Measurements from ENCODE around the gene TAF4. TPM values are rescaled to one million over a fixed set of nuclear protein-coding genes. Genes with fewer than 3 reads are reported as not detected.
"Not testable (repeated sequence)": the region's sequence is repeated elsewhere in the genome, so short reads cannot be mapped to it uniquely, and the experiment has no call there.

The TAF4 gene
- total RNA-seq, 1 donor from 2014 or later = 6.5 TPM

GRCh38 chr20:61972636-61973508 is 92.8 kb downstream of the TAF4 start:
- DNase-seq (ENCODE audit: low spot score in 2 of 2) (no peak), FAIRE-seq (no peak)

- DNase-seq (ENCODE audit: low spot score in 2 of 2); FAIRE-seq: not testable (repeated sequence)
Observed at GRCh38 chr20:61971595-61971994, 94.1 kb downstream of the TAF4 start.

GRCh38 chr20:61970357-61970756 is 95.3 kb downstream of the TAF4 start:
- FAIRE-seq = no peak
- no peak for DNase-seq (ENCODE audit: low spot score in 2 of 2)

DNA sequence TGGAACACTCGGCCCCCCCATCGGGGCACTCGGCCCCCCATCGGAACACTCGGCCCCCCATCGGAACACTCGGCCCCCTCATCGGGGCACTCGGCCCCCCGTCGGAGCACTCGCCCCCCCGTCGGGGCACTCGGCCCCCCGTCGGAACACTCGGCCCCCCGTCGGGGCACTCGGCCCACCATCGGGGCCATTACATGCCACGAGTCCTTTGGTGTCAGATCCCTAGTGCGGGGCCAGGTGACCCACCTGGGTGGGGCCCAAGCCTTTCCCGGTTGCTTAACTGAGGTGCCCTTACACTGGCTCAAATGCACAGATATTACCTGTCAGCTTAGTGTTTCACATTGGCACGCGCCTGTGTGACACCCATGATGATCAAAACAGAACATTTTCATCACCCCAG is 95.9 kb downstream of the TAF4 start:
- DNase-seq (ENCODE audit: low spot score in 2 of 2) (no peak), FAIRE-seq (no peak)

DNA sequence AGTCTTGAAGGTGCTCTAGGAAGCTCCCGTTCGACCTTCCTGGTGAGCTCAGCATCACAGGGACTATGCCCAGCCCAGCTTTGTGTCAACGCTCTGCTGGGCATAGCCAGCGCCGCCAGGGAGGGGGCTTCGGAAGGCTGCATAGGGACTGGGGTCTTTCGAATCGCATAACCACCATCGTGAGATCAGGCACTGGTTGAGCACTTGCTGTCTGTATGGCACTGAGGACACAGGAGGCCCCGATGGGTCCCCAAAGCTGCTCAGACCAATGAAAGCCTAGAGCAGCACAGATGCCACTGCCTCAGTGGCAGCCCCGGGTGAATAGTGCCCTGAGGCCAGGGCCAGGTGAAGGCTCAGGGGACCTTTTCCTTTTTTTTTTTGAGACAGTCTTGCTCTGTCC is 96.7 kb downstream of the TAF4 start:
- FAIRE-seq = no peak

GRCh38 chr20:61968036-61968810 is 97.5 kb downstream of the TAF4 start:
- FAIRE-seq (no peak), DNase-seq (ENCODE audit: low spot score in 2 of 2) (no peak)

More for the DNA sequence above, 96.7 kb downstream of the TAF4 start:
- DNase-seq (ENCODE audit: low spot score in 2 of 2) = no peak

GRCh38 chr20:61967300-61967699 is 98.4 kb downstream of the TAF4 start:
- FAIRE-seq = no peak
- no peak for DNase-seq (ENCODE audit: low spot score in 2 of 2)

DNA sequence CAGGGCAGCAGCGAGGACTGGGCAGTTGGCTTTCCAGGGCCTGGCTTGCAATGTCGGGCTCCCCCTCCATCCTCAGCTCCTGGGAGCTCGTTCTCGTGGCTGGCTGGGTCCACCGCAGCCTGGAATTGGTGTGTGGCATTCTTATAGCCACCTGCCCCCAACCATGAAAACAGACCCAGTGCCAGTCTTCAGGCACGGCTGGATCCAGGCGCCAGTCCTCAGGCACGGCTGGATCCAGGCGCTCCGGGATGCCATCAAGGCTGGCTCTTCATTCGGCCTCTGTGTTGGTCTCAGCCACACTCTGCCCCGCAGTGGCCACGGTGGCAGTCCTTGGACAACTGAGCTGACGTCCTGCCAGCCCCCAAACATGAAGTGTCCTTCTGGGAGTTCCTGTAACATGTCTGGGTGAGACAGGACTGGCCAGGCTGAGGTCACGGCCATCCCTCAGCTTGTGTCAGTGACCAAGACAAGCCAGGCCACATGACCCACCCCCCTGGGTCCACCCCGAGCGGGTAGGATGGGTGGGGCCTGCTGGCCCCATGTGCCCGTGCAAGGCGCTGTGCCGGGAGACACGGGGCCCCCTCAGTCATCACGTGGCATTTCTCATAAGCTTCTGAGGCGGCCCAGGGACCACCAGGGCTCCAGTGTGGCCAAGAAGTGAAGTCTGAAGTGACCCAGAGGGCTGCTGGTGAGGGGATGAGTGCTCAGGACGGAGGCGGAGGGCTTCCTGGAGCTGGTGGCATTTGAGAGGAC is 99.0 kb downstream of the TAF4 start:
- no peak for FAIRE-seq
- no peak for DNase-seq (ENCODE audit: low spot score in 2 of 2)

DNA sequence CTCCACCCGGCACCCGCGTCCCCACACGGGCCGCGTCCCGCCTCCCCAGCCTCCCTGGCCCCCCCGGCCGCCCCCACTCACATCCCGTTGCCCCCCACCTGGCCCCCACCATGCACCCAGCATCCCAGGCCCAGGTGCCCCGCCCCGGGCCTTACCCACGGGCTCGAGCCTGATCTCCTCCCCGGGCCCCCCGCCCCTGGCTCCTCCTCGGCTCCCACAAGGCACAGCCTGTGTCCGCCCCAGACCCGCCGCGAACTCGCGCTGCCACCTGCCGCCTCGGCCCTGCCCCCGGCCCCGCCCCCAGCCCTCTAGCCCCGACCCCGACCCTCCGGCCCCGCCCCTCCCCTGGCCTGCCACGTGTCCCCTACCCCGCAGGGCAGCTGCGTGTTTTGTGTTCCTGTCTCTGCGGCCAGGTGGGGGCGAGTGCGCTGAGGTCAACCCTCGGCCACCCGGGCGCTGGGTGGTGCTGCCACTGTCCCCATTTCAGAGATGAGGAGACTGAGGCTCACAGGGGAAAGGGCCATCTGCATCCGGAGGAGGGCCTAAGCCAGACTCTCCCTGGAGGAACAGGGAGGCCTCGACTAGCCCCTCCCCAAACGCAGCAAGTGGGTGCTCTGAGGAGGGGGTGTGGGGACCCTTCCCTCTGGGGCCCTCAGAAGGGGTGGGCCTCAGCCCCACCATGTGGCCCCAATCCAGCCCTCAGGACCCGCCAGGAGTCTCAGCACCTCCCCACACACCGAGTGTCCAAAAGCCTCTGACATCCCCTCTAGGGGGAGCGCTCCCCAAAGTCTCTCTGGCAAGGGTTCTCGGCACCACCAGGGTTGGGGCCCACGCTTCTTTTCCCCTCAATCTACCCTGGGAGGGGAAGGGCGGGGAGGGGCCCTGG is 99.8 kb downstream of the TAF4 start:
- no peak for FAIRE-seq
- no peak for DNase-seq (ENCODE audit: low spot score in 2 of 2)

GRCh38 chr20:61964675-61965605 is 100.7 kb downstream of the TAF4 start:
- FAIRE-seq (no peak), DNase-seq (ENCODE audit: low spot score in 2 of 2) (peak in 1 of 2 donors; percentile 54)

DNA sequence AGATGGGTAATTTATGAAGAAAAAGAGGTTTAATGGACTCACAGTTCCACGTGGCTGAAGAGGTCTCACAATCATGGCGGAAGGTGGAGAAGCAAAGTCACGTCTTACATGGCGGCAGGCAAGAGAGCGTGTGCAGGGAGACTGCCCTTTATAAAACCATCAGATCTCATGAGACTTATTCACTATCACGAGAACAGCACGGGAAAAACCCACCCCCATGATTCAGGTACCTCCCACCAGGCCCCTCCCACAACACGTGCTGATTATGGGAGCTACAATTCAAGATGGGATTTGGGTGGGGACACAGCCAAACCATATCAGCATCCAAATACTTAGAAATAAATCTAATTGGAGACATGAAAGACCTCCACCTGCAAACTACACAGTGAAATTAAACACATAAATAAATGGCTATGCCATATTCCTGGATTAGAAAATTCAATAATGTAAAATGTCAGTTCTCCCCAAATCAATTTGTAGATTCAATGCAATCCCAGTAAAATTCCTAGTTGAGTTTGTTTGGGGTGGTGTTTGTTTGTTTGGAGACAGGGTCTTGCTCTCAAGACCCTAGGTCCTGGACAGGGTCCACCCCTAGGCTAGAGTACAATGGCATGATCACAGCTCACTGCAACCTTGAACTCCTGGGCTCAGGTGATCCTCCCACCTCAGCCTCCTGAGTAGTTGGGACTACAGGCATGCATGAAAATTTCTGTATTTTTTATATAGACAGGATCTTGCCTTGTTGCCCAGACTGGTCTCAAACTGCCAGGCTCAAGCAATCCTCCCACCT is 101.6 kb downstream of the TAF4 start:
- no peak for FAIRE-seq
- no peak for DNase-seq (ENCODE audit: low spot score in 2 of 2)

GRCh38 chr20:61963149-61963548 is 102.5 kb downstream of the TAF4 start:
- DNase-seq (ENCODE audit: low spot score in 2 of 2) = no peak

GRCh38 chr20:61960836-61961235 is 104.8 kb downstream of the TAF4 start:
- no peak for DNase-seq (ENCODE audit: low spot score in 2 of 2)
- FAIRE-seq = no peak

More at GRCh38 chr20:61963149-61963548, 102.5 kb downstream of the TAF4 start:
- no peak for FAIRE-seq

GRCh38 chr20:61958773-61959700 is 106.6 kb downstream of the TAF4 start:
- DNase-seq (ENCODE audit: low spot score in 2 of 2) = no peak
- no peak for FAIRE-seq

- no peak for FAIRE-seq
Observed at GRCh38 chr20:61957961-61958715, 107.5 kb downstream of the TAF4 start.

More at GRCh38 chr20:61957961-61958715, 107.5 kb downstream of the TAF4 start:
- DNase-seq (ENCODE audit: low spot score in 2 of 2) = no peak

Data from frontal cortex (tissue), 4 donors.